ENCODE data around the gene LRRC23. TPM values are rescaled to one million over a fixed set of nuclear protein-coding genes. Genes with fewer than 3 reads are reported as not detected.
A peak's percentile ranks its signal among the peaks of the same experiment; 100 is the strongest.

The LRRC23 gene
- total and polyA plus RNA-seq, 2 of the 13 experiments (the other 11 are each of a cell fraction or from before 2014, with no cell fraction given) = 6.0 to 7.8 TPM

GRCh38 chr12:6890789-6891645 lies 13.6 kb upstream of the LRRC23 start (continued):
- TF ChIP-seq ZNF891 (CRISPR knock-in tag; IDR thresholded peaks at IDR 0.05) = no peak
- TF ChIP-seq ZNF629 (CRISPR knock-in tag; conservative IDR thresholded peaks at IDR 0.05) = 0 out of 2 replicates have a peak, but pooled peaks have one; percentile 47
- no peak for TF ChIP-seq ZNF3 (CRISPR knock-in tag; IDR thresholded peaks at IDR 0.05)
- no peak for TF ChIP-seq ZNF780A (CRISPR knock-in tag; IDR thresholded peaks at IDR 0.05)
- peak; percentile 88; the same call in 1 of the 2 replicates for TF ChIP-seq KLF12 (CRISPR knock-in tag; IDR thresholded peaks at IDR 0.05; ENCODE audit: borderline replicate concordance)
- peak in 1 of 2 experiments; percentile 56; a peak in 3 of 4 replicates for TF ChIP-seq EP300 (IDR thresholded peaks at IDR 0.05; ENCODE audit: low read depth in 2 of 2, low read length in 2 of 2)
- TF ChIP-seq EP300 (CRISPR knock-in tag; IDR thresholded peaks at IDR 0.05; ENCODE audit: borderline replicate concordance) = peak; percentile 71
- TF ChIP-seq MBNL3 (CRISPR knock-in tag; conservative IDR thresholded peaks at IDR 0.05) = no peak
- TF ChIP-seq ZNF660 (CRISPR knock-in tag; IDR thresholded peaks at IDR 0.05; ENCODE audit: borderline replicate concordance, low read depth) = no peak
- TF ChIP-seq NBN (conservative IDR thresholded peaks at IDR 0.05) = no peak
- no peak for TF ChIP-seq EZH2 (conservative IDR thresholded peaks at IDR 0.05; ENCODE audit: low read depth, low read length)
- TF ChIP-seq PHF5A (CRISPR knock-in tag; IDR thresholded peaks at IDR 0.05; ENCODE audit: low read depth, unreplicated experiment) = peak; percentile 92
- peak; percentile 46 for TF ChIP-seq MNT (IDR thresholded peaks at IDR 0.05)
- TF ChIP-seq RELA (CRISPR knock-in tag; IDR thresholded peaks at IDR 0.05) = 0 out of 2 replicates have a peak, but pooled peaks have one; percentile 58
- TF ChIP-seq ZNF432 (CRISPR knock-in tag; IDR thresholded peaks at IDR 0.05; ENCODE audit: borderline replicate concordance) = no peak
- TF ChIP-seq ZNF333 (CRISPR knock-in tag; IDR thresholded peaks at IDR 0.05; ENCODE audit: borderline replicate concordance) = no peak
- no peak for TF ChIP-seq ZNF468 (CRISPR knock-in tag; IDR thresholded peaks at IDR 0.05)
- peak; percentile 82; the same call in 1 of the 2 replicates for TF ChIP-seq AHR (CRISPR knock-in tag; IDR thresholded peaks at IDR 0.05)
- no peak for TF ChIP-seq MATR3 (CRISPR knock-in tag; IDR thresholded peaks at IDR 0.05)
- TF ChIP-seq ZEB1 (IDR thresholded peaks at IDR 0.05; ENCODE audit: insufficient replicate concordance, low read depth) = peak; percentile 58
- peak; percentile 95 for TF ChIP-seq MED1 (CRISPR knock-in tag; IDR thresholded peaks at IDR 0.05)
- TF ChIP-seq MED8 (CRISPR knock-in tag; IDR thresholded peaks at IDR 0.05; ENCODE audit: insufficient replicate concordance) = peak; percentile 74
- no peak for TF ChIP-seq IKZF4 (CRISPR knock-in tag; IDR thresholded peaks at IDR 0.05; ENCODE audit: borderline replicate concordance, low read depth, not compliant biosample characterization)
- TF ChIP-seq ZNF230 (CRISPR knock-in tag; IDR thresholded peaks at IDR 0.05) = no peak
- TF ChIP-seq ZNF451 (CRISPR knock-in tag; IDR thresholded peaks at IDR 0.05) = peak; percentile 94; the same call in 1 of the 2 replicates
- no peak for TF ChIP-seq NR2F6 (IDR thresholded peaks at IDR 0.05)
- peak; percentile 22; the same call in 1 of the 2 replicates for TF ChIP-seq NR2F6 (CRISPR knock-in tag; IDR thresholded peaks at IDR 0.05)
